Stromal cell of bone marrow (primary cell): ENCODE data around the gene ARRDC5.
"Not testable (repeated sequence)": the region's sequence is repeated elsewhere in the genome, so short reads cannot be mapped to it uniquely, and the experiment has no call there.

ENCODE experiments used
- DNase-seq: peaks from one replicate; pipeline ENCODE4 v3.0.0-alpha.2; 2012; ENCODE audit warnings: low read depth

ARRDC5 gene

DNA sequence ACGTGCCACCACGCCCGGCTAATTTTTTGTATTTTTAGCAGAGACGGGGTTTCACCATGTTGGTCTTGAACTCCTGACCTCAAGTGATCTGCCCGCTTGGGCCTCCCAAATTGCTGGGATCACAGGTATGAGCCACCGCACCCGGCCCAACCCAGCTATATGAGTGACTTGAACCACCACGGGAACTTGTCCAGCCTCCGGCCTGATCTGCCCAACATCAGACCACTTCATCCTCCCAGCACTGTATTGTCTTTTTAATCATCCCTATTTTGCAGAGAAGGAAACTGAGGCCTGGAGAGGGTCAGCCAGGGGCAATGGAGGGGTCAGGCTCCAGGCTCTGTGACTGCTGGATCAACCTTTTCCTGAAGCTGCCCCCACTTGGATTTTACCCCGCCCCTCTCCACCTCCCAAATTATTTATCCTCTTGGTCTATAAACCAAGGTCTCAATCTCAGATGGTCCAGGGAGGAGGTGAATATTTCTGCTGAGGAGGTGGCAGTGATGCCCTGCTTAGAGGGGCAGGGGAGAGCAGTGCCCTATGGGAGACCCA is 34.3 kb downstream of the ARRDC5 start:
- no peak for DNase-seq

DNA sequence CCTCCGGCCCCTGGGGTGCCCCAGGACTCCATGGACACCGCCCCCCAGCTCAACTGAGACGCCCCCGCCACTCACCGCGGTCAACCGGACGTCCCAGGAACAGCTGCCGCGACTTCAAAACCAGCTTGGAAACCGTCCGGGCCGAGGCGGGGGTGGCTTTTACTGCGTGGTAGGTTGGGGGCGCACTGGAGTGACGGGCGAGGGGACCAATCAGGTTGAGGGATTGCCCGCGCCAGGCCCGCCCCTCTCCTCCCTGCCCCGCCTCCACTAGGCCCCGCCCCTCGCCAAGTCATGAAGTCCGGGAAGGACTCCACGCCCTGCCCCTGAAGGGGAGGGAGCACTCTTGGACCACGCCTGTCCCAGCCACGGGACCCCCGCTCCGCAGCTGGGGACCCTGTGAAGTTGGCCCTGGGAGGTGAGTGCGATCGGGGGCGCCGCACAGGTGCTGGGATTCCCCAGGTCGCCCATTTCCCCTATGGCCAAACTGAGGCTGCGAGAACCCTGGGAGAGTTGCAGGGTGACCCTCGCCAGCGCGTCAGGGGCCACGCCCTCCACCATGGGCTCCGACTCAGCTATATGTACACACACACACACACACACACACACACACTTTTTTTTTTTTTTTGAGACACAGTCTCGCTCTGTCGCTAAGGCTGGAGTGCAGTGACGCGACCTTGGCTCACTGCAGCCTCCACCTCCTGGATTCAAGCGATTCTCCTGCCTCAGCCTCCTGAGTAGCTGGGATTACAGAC is 35.0 kb downstream of the ARRDC5 start, which contains the start of gene PLIN3:
PLIN3 (minus strand) TSS at position 134 of the 752 bp plus-strand sequence. CDS start 6,273 bp downstream, outside the sequence.
- peak; percentile 91 for DNase-seq

DNA sequence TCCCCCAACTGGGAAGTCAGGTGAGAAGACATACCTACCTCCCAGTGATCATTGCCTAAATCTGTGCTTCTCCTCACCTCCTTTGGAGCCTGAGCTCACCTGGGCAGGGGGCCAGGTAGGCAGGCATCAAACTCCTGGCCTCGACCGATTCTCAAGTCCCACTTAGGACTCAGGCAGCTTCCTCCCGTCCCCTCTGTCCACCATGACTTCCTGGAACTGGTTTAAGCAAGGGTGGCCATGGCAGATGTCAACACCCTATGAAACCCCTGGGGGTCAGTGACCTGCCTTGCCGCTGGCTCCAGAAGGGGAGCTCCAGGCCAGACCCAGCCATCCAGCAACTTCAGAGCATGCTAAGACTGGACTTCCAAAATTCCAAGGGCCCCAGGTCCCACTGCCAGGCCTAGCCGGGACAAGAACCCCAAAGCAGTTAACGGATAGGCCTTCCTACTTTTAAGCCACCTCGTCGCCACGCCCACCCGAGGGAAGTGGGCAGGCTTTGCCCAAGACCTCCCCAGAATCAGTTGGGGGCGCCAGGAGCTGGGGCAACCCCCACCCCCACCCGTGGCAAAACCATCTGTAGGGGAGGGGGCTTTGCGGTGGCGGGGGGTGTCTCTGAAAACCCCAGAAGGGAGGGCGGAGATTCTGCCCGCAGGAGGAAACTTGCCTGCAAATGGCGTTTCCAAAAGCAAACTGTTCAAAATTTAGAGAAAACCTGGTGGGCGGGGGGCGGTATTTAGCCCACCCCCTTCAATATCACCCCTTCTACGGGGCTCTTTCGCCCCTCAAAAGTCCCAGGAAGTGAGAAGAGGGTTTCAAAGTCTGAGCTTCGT is 35.9 kb downstream of the ARRDC5 start:
- DNase-seq, result peak; percentile 41

DNA sequence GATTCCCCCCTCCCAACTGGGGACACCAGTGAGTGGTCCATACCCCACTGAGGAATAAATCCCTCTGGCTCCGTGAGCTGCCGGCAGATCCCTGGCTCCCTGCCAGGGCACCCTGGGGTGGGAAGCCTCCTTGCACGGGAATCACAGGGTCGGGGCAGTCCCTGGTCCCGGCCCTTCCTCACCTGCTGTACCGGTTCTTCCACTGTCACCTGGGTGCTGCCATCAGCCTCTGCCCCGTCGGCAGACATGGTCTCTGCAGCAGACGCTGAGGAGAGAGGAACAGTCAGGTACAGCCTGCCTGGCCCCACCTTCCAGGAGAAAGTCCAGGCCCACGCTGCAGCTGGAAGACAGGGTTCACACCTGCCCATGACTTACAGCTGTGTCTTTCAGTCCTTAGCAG is 41.5 kb downstream of the ARRDC5 start:
- no peak for DNase-seq

DNA sequence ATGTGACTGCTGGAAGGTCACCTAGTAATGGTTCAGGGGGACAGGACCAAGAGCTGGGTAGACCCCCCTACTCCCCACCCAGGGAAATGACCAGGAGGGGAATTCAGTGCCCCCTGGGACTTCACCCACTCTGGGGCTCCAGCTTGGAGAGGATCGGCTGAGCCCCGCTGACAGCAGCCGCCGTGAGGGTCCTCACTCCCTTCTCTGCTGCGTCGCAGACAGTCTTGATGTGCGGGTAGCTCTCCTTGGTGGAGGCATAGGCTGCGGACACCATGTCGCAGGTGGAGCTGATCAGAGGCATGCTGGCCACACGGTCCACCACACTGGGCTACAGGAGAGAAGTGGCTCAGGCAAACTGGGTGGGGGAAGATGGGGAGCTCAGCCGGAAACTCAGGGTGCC is 43.0 kb downstream of the ARRDC5 start:
- DNase-seq, result no peak

DNA sequence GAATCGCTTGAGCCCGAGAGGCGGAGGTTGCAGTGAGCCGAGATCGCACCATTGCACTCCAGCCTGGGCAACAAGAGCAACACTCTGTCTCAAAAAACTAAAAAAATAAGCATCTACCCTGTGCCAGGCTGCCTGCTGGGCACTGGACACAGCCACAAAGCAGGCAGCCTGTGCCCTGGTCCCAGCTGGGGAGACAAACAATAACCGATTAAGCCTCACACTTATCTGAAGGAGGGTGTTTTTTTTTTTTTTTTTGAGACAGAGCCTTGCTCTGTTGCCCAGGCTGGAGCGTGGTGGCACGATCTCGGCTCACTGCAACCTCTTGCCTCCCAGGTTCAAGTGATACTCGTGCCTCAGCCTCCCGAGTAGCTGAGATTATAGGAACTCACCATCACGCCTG is 46.2 kb downstream of the ARRDC5 start:
- DNase-seq, result not testable (repeated sequence)

DNA sequence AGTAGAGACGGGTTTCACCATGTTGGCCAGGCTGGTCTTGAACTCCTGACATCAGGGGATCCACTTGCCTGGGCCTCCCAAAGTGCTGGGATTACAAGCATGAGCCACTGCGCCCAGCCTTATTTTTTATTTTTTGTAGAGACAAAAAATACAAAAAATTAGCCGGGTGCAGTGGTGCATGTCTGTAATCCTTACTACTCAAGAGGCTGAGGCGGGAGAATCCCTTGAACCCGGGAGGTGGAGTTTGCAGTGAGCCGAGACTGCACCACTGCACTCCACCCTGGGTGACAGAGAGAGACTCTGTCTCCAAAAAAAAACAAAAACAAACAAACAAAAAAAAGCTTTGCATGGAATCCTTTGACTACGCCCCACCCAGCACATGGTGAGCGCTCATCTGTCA is 49.2 kb downstream of the ARRDC5 start:
- DNase-seq, result not testable (repeated sequence)

DNA sequence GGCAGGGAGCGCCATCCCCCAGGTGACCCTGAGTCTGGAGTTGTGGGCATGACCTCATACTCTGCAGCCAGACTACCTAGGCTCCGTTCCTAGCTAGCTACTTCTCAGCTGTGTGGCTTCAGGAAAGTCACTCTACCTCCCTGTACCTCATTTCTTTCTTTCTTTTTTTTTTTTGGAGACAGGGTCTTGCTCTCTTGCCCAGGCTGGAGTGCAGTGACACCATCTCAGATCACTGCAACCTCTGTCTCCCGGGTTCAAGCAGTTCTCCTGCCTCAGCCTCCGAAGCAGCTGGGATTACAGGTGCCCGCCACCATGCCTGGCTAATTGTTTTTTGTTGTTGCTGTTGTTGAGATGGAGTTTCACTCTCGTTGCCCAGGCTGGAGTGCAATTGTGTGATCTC is 50.2 kb downstream of the ARRDC5 start:
- DNase-seq, result no peak

DNA sequence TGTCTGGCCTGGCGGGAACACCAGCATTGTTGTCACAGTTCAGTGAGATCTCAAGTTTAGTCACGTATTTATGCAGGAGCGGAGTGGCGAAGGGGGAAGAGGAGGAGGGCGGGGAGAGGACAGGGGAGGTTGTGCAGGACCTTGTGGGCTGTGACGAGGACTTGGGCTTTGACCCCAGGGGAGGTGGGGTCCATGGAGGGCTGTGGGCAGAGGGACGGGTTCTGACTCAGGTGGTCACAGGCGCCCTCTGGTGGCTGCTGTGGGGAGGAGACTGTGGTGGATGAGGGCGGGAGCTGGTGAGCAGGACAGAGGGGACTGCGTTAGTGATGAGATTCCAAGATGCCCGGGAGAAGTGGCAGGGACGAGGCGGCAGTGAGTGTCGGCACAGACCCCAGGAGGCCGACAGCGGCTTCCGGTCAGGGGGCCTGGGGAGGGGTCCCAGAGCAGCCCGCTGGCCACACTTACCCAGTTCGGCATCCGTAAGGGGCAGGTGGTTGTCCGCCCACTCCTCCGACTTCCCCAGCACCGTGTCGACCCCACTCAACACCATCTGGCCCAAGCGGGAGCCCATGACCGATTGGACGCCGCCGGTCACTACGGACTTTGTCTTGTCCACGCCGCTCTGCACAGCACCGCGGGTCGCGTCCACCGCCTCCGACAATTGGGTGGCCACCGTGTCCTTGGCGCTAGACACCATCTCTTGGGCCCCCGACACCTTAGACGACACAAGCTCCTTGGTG is 51.0 kb downstream of the ARRDC5 start:
- no peak for DNase-seq

DNA sequence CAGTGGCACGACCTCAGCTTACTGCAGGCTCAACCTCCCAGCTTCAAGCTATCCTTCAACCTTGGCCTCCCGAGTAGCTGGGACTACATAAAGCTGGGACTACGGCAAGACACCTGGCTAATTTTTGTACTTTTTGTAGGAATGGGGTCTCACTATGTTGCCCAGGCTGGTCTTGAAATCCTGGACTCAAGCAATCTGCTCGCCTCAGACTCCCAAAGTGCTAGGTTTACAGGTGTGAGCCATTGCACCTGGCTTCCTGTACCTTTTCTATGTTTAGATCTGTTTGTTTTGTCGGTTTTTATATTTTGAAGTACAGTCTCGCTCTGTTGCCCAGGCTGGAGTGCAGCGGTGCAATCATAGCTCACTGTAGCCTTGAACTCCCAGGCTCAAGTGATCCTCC is 53.7 kb downstream of the ARRDC5 start:
- DNase-seq, result no peak

DNA sequence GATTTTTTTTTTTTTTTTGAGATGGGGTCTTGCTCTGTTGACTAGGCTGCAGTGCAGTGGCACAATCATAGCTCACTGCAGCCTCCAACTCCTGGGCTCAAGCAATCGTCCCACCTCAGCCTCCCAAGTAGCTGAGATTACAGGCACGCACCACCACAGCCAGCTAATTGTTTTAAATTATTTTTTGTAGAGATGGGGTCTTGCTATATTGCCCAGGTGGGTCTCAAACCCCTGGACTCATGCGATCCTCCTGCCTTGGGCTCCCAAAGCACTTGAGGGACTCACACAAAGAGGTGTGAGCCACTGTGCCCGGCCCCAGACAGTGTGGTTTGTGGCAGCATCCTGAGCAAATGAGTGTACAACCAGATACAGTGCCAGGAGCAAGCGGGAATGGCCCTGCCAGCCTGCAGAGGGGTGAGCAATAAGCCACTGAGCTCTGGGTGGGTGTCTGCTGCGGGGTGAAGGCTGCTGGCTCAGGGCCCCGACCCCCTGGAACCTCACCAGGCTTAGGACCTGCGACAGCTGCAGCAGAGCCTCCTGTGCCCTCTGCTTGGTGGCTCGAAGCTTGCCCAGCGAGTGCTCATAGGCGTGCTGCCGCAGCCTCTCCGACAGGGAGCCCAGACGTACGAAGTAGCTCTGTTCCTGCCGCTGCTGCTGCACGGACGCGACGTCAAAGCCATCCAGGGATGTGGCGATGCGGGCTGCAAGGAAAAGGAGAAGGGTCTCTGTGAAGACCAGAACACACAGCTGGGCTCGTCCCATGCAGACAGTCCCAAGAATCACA is 55.3 kb downstream of the ARRDC5 start:
- DNase-seq, result no peak

DNA sequence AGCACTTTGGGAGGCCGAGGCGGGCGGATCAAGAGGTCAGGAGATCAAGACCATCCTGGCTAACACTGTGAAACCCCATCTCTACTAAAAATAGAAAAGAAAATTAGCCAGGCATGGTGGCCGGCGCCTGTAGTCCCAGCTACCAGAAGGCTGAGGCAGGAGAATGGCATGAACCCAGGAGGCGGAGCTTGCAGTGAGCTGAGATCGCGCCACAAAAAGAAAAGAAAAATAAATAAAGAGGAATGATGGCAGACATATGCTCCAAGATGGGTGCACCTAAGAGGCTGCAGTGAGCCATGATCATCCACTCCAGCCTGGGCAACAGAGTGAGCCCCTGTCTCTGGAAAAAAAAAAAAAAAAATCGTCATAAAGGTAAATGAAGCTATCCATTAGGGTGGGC is 56.7 kb downstream of the ARRDC5 start:
- not testable (repeated sequence) for DNase-seq

DNA sequence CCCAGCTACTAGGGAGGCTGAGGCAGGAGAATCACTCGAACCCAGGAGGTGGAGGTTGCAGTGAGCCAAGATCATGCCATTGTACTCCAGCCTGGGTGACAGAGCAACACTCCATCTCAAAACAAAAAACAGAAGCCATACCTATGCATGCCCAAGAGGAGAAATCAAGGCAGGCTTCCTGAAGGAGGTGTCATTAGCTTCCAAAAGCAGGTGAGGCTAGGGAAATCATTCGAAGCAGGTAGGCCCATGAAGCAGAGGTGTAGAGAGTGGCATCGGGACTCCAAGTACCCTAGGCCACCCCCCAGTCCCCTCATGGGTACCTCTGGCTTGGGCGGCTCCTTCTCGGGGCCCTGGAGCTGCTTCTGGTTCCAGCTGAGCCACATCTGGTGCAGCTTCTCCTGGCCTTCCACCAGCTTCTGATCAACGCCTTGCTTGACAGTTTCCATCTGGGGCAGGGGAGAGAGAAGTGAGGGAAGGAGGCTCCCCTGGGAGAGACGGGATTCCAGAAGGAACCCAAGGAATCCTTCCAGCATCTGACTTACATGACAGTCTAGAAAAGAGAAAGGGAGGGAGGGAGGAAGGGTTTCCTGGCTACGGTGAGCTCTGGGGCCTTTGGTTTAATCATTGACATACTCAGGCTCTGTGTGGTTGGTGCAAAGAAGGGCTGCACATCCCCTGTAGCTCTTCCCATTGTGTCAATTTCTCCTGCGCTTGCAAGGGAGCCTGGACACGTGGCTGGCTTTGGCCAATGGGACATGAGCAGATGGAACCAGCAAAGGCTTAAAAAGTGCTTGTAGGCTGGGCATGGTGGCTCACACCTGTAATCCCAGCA is 58.1 kb downstream of the ARRDC5 start:
- no peak for DNase-seq

DNA sequence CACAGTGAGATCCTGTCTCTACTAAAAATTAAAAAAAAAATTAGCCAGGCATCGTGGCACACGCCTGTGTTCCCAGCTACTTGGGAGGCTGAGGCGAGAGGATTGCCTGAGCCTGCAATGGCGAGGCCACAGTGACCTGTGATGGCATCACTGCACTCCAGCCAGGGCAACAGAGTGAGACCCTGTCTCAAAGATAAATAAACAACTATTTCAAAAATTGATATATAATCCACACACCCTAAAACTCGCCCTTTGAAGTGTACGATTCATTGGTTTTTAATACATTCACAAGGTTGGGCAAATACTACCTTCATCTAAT is 59.1 kb downstream of the ARRDC5 start:
- DNase-seq, result no peak
